T-helper 2 cell treated with Interferon-gamma antibody and Interleukin-4, amounts not matched to agents 100 ng/mL and 5 ng/mL, for 36 hours (primary cell): ENCODE measurements around the gene PRR30. TPM values are rescaled to one million over a fixed set of nuclear protein-coding genes. Genes with fewer than 3 reads are reported as not detected.

Experiments used
- intact Hi-C: fragments of 100-400 bp; cut with micrococcal nuclease; formaldehyde crosslinking; loops from one replicate; pipeline ENCODE4 v1.15.1; 2023
- total RNA-seq: library from RNA; stranded (reverse); gene quantifications from 2 replicates; pipeline ENCODE4 v1.2.3, GENCODE V29; 2022

Gene PRR30
- total RNA-seq, 1 donor from 2014 or later, result not detected

- intact Hi-C loops, result no loop called here
Observed at GRCh38 chr2:27099334-27099955, 39.8 kb downstream of the PRR30 start.

- intact Hi-C loops, result no loop called here
Observed at GRCh38 chr2:27097341-27097740, 41.9 kb downstream of the PRR30 start.

GRCh38 chr2:27096748-27097297 lies 42.4 kb downstream of the PRR30 start:
- intact Hi-C loops, result no loop called here

GRCh38 chr2:27095745-27096651 lies 43.2 kb downstream of the PRR30 start:
- intact Hi-C loops, result no loop called here

GRCh38 chr2:27095427-27095744 lies 43.8 kb downstream of the PRR30 start:
- intact Hi-C loops, result no loop called here

DNA sequence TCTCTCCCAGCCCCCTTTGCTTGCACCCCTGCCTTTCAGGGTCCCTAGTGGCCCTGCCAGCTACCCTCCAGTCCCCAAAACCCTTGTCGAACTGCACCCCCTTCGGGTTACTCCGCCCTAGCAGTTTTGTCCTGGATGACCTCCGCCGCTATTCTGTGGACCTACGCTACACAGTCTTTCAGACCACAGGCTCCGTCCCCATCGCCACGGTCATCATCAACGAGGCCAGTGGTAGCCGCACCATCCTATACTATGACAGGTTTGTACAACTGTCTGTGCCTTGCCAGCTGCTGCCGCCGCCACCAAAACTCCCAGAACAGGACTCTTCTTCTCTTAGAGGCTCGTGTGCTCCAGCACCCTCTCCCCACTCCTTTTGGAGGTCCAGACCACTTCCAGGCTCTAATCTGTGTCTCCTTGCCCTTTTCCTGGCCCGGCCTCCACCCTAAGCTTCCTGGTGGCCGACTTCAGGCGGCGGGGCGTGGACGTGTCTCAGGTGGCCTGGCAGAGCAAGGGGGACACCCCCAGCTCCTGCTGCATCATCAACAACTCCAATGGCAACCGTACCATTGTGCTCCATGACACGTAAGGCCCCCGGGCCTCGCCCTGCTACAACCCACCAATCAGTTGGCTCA lies 44.7 kb downstream of the PRR30 start:
- intact Hi-C loops, result no loop called here

DNA sequence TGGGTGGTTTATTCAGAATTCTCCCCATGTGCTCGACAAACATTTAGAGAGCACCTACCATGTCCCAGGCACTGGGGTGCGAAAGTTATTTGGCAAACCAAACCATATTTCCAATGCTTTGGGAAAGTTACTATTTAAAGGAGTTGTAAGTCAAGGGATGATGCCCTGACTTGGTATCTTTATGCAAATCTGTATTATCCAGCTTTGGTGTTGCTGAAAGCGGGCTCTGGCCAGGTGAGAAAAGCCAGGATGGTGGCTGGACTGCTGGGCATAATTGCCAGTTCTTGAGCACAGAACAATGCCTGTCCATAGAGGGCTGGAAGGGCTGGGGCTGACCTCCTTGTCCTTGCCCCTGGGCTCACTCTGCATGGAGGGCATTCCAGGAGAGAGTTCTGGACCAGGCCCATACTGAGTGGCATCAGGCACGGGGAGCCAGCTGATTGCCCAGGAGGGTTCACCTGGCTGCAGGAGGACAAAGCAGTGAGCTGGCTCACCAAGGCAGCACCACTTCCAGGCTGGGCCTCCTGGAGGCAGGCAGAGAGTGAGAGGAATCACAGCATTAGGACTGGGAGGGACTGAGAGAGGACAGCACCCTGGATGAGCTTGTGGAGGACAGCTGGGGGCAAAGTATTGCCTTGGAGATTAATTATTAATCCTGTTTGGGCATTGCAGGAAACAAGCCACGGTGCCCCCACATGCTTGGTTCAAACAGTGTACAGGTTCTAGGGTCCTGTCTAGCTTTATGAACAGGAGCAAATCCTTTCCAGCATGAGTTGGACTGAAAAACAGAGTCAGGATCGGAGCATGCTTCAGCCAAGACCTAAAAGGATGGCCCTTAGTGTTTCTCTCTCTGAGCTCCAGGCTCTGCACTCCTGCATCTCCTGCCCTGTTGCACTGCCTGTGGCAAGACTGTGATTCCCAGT lies 45.5 kb downstream of the PRR30 start:
- intact Hi-C loops, result no loop called here

GRCh38 chr2:27092696-27093429 lies 46.3 kb downstream of the PRR30 start:
- intact Hi-C loops, result no loop called here

DNA sequence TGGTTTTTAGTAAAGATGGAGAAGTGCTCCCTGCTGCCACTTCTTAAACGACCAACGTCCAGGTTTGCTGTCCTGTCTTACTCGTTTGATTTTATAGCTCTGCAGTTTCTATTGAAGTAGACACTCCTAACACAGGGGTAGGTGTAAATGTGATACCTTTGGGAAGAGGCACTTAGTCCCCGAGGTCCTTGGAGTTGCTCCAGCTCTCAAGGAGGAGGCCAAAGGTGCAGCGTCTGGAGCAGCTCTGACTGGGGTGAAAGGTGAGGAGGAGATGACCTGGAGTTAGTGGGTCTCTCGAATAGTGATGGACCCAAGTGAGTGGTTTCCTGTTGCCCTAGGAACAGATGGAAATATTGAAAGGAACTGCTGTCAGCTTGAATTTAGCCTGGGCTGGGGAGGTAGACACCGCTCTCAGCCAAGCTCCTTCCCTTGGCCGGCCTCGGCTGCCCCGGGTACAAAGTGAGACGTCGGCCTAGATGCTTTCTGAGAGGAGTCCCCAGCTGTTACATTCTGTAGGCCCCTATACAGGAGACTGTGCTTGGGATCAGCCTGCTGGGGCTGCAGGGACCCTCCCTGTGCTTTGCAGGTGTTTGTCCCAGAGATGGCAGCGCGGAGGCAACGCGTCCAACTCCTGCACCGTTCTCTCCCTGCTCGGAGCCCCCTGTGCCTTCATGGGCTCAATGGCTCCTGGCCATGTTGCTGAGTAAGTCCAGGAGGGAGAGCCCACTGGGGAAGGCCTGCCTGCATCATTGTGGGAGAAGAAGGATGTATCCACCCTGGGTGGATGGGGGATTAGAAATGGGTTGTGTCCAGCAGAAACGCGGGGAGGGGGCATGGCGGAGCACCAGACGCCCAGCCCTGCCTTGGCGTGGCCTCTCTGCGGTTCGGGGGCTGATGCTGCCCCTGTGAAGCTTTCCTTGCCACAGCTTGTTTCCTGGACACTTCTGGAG lies 47.2 kb downstream of the PRR30 start:
- intact Hi-C loops, result no loop called here

DNA sequence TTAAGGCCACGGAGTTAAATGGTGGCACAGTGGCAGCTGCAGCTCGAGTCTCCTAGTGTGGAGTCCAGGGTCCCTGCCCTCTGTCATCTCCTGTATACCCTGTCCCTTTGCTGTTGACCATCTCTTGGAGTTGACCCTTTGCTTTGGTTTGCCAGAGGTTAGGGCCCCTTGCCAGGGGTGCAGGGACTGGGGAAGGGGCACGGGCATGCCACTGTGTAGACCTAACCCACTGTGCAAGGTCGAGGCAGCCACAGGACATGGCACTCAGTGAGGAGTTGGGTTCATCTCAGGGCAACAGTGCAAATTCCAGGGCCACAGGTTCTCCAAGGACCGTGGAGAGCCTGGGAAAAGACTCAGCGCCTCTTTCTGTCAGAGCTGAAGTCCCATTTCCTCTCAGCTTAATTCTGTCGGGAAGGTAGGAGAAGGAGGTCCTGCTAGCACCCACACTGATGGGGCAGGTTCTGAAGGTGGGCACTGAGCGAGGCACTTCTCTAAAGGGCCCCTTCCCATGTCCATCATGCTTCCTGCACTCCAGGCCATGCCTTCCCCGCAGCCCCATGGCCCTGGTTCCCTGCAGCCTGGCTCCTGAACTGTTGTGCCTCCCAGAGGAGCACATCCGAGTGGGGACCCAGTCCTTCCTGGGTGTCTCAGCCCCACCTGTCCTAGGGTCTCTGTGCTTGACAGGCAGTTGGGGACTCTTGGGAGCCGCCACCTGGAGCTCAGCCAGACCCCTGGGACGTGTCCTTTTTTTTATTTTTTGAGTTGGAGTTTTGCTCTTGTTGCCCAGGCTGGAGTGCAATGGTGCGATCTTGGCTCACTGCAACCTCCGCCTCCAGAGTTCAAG lies 49.9 kb downstream of the PRR30 start:
- intact Hi-C loops, result no loop called here

DNA sequence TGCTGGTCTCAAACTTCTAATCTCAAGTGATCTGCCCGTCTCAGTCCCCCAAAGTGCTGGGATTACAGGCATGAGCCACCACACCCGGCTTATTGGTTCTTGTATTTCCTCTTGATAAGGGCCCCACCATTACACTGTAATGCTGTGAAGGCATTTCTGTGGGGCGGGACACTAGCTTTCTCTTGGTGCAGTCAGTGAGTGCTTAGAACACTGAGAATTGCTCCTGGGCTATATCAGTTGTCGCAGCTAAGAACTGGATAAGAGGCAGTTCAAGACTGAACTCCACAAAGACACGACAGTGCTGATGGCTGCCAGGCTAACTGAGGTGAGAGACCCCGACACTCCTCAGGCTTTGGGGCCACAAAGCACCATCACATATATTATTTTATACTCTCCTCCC lies 50.6 kb downstream of the PRR30 start:
- intact Hi-C loops, result no loop called here

GRCh38 chr2:27087823-27088410 lies 51.3 kb downstream of the PRR30 start:
- intact Hi-C loops, result loop anchor here (2.0 kb wide), 1 partner anchor 125 kb away; the partner anchor contains the start of genes ATRAID and SLC5A6

Other genes starting within 250 kb of the PRR30 start
- 0.91 and 1.2 TPM in 2 replicates for gene MAPRE3, start 168.8 kb downstream of the PRR30 start, total RNA-seq
- gene TMEM214, start 106.4 kb downstream of the PRR30 start, total RNA-seq, result 99.4 and 100 TPM in 2 replicates
- gene AGBL5, start 87.7 kb downstream of the PRR30 start, total RNA-seq, result 13.6 and 14.4 TPM in 2 replicates
- 351 and 367 TPM in 2 replicates for gene OST4, start 67.8 kb downstream of the PRR30 start, total RNA-seq
- 1.1 and 1.5 TPM in 2 replicates for gene EMILIN1, start 60.8 kb downstream of the PRR30 start, total RNA-seq
- gene KHK, start 52.6 kb downstream of the PRR30 start, total RNA-seq, result 11.5 and 12.2 TPM in 2 replicates
- gene CGREF1, start 20.3 kb downstream of the PRR30 start, total RNA-seq, result 2.9 and 3.1 TPM in 2 replicates
- 0.52 and 0.64 TPM in 2 replicates for gene ABHD1, start 15.6 kb downstream of the PRR30 start, total RNA-seq
- 74.2 and 76.6 TPM in 2 replicates for gene PREB, start 4.8 kb downstream of the PRR30 start, total RNA-seq
- gene TCF23, start 9.6 kb upstream of the PRR30 start, total RNA-seq, result not detected in 2 replicates
- 78.3 and 82.5 TPM in 2 replicates for gene ATRAID, start 72.6 kb upstream of the PRR30 start, total RNA-seq
- 48.5 and 54.4 TPM in 2 replicates for gene SLC5A6, start 72.9 kb upstream of the PRR30 start, total RNA-seq
- gene CAD, start 78.0 kb upstream of the PRR30 start, total RNA-seq, result 86.4 and 87.1 TPM in 2 replicates
- 0.14 and 0.48 TPM in 2 replicates for gene SLC30A3, start 123.6 kb upstream of the PRR30 start, total RNA-seq
- gene DNAJC5G, start 136.0 kb upstream of the PRR30 start, total RNA-seq, result not detected in 2 replicates
- 0.16 TPM in 1 of 2 replicates, not detected in the other for gene TRIM54, start 143.0 kb upstream of the PRR30 start, total RNA-seq
- 1.5 and 2.0 TPM in 2 replicates for gene UCN, start 169.0 kb upstream of the PRR30 start, total RNA-seq
- gene MPV17, start 183.7 kb upstream of the PRR30 start, total RNA-seq, result 75.7 and 80.0 TPM in 2 replicates
- 72.2 and 75.6 TPM in 2 replicates for gene GTF3C2, start 217.4 kb upstream of the PRR30 start, total RNA-seq
- 39.0 and 43.0 TPM in 2 replicates for gene EIF2B4, start 230.9 kb upstream of the PRR30 start, total RNA-seq
- 116 and 118 TPM in 2 replicates for gene SNX17, start 231.2 kb upstream of the PRR30 start, total RNA-seq
- 13.1 and 13.2 TPM in 2 replicates for gene ZNF513, start 241.3 kb upstream of the PRR30 start, total RNA-seq